ENCODE measurements around the gene HSPG2.

Gene HSPG2

GRCh38 chr1:21942464-21942863 is 5.4 kb upstream of the HSPG2 start:
- no peaks in the 10 kb centered on the region for H3K27me3 ChIP-seq (ENCODE audit: insufficient read depth, poor library complexity, severe bottlenecking)
- TF ChIP-seq CTCF (IDR thresholded peaks at IDR 0.05; ENCODE audit: insufficient read depth, low read length) (no peak), REST (IDR thresholded peaks at IDR 0.05; ENCODE audit: insufficient replicate concordance, low read depth) (no peak), GABPA (IDR thresholded peaks at IDR 0.05; ENCODE audit: low read depth) (no peak), POLR2AphosphoS5 (IDR thresholded peaks at IDR 0.05; ENCODE audit: low read depth) (no peak), SPI1 (IDR thresholded peaks at IDR 0.05; ENCODE audit: borderline replicate concordance, low read depth) (no peak)
- no peak for DNase-seq (ENCODE audit: low read depth in 1 of 2, low spot score in 1 of 2)
- no peak overlapping the region for H3K4me3 ChIP-seq (replicated peaks; ENCODE audit: insufficient read depth, low read length)
- no peak overlapping the region for H3K27ac ChIP-seq (replicated peaks)

GRCh38 chr1:21941370-21941769 is 4.3 kb upstream of the HSPG2 start:
- Histone ChIP-seq H3K27ac (replicated peaks) (no peak overlapping the region), H3K4me3 (replicated peaks; ENCODE audit: insufficient read depth, low read length) (no peak overlapping the region), H3K27me3 (ENCODE audit: insufficient read depth, poor library complexity, severe bottlenecking) (no peaks in the 10 kb centered on the region)
- DNase-seq (ENCODE audit: low read depth in 1 of 2, low spot score in 1 of 2) = no peak
- no peak for TF ChIP-seq GABPA (IDR thresholded peaks at IDR 0.05; ENCODE audit: low read depth)
- TF ChIP-seq REST (IDR thresholded peaks at IDR 0.05; ENCODE audit: insufficient replicate concordance, low read depth) = no peak
- no peak for TF ChIP-seq POLR2AphosphoS5 (IDR thresholded peaks at IDR 0.05; ENCODE audit: low read depth)
- no peak for TF ChIP-seq CTCF (IDR thresholded peaks at IDR 0.05; ENCODE audit: insufficient read depth, low read length)
- TF ChIP-seq SPI1 (IDR thresholded peaks at IDR 0.05; ENCODE audit: borderline replicate concordance, low read depth) = no peak

- no peak overlapping the region for H3K27ac ChIP-seq (replicated peaks)
- TF ChIP-seq GABPA (IDR thresholded peaks at IDR 0.05; ENCODE audit: low read depth) (no peak), SPI1 (IDR thresholded peaks at IDR 0.05; ENCODE audit: borderline replicate concordance, low read depth) (no peak), REST (IDR thresholded peaks at IDR 0.05; ENCODE audit: insufficient replicate concordance, low read depth) (no peak), POLR2AphosphoS5 (IDR thresholded peaks at IDR 0.05; ENCODE audit: low read depth) (no peak), CTCF (IDR thresholded peaks at IDR 0.05; ENCODE audit: insufficient read depth, low read length) (no peak)
- H3K4me3 ChIP-seq (replicated peaks; ENCODE audit: insufficient read depth, low read length) = no peak overlapping the region
These were observed 3.4 kb upstream of the HSPG2 start for GRCh38 chr1:21940492-21940891.

More at GRCh38 chr1:21940492-21940891, 3.4 kb upstream of the HSPG2 start:
- DNase-seq (ENCODE audit: low read depth in 1 of 2, low spot score in 1 of 2) = no peak
- H3K27me3 ChIP-seq (ENCODE audit: insufficient read depth, poor library complexity, severe bottlenecking) = no peaks in the 10 kb centered on the region
